ENCODE data around the gene SGK1. TPM values are rescaled to one million over a fixed set of nuclear protein-coding genes. Genes with fewer than 3 reads are reported as not detected.
"Not testable (repeated sequence)": the region's sequence is repeated elsewhere in the genome, so short reads cannot be mapped to it uniquely, and the experiment has no call there.

The SGK1 gene
- total RNA-seq, 1 experiment from 2014 or later, result 7.8 TPM

DNA sequence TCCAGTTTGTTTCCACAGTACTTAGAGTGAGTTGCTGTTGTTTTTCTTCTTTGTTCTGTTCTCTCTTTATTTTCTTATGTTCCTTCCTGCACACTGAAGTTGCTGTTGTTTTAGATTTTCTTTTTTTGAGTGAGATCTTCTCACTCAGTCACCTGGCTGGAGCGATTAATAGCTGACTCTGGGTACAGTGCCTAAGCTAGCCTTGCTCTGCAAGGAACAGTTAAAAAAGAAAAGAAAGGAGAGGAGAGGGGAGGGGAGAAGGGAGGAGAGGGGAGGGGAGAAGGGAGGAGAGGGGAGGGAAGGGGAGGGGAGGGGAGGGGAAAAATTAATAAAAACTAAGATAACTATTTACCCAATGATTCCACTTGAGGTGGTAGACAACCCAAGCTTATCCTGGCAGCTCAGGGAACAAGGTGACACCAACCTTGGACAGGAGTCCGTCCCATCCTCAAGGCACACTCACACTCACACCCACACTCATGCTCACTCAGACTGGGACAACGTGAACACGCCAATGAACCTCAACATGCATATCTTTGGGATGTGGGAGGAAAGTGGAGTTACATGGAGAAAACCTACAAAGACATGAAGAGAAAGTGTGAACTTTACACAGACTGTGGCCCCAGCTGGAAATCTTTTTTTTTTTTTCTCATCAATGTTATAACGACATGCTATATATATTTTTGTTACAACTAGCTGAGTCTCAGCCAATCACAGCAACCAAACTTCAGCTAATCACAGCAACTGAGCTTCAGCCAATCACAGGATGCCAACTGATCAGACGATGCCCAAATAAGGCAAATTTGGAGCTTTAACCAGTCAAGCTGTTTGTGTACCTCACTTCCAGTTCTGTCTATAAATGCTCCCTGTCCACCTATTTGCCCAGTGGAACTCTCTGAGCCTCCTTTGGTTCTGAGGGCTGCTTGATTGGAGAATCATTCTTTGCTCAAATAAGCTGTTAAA, 124.1 kb downstream of the SGK1 start:
- H4K5ac ChIP-seq (ENCODE audit: insufficient read length, low read depth, low read length), result peak overlapping the region; percentile 50
- H3T11ph ChIP-seq (ENCODE audit: low read length), result no peak overlapping the region
- no peak for DNase-seq
- no peak overlapping the region for H2BK120ac ChIP-seq (ENCODE audit: low read depth, low read length, poor library complexity, severe bottlenecking)
- peak overlapping the region; percentile 27 for H3K18ac ChIP-seq (ENCODE audit: insufficient read length, low read depth, low read length)
- no peak overlapping the region for H3K56ac ChIP-seq (ENCODE audit: insufficient read length, low read depth, low read length)
- H2BK15ac ChIP-seq (ENCODE audit: low read depth, low read length), result no peak overlapping the region
- peak overlapping the region; percentile 17 to 84 (median 25); a peak in 6 of 7 replicates for H3K27ac Mint-ChIP-seq
- H4K20me1 ChIP-seq (ENCODE audit: control insufficient read depth, insufficient read depth, insufficient read length), result no peaks in the 10 kb centered on the region
- no peaks in the 10 kb centered on the region for H3K9me3 Mint-ChIP-seq
- H3K27me3 Mint-ChIP-seq (ENCODE audit: low read depth), result no peaks in the 10 kb centered on the region
- H3K79me2 ChIP-seq (ENCODE audit: insufficient read depth, low read length), result no peaks in the 10 kb centered on the region
- 0 out of 2 replicates have a peak, but pooled peaks cover 2% of the 10 kb centered on the region for H3K4me1 ChIP-seq (ENCODE audit: insufficient read depth, low read length)
- TF ChIP-seq, protein P1, sequence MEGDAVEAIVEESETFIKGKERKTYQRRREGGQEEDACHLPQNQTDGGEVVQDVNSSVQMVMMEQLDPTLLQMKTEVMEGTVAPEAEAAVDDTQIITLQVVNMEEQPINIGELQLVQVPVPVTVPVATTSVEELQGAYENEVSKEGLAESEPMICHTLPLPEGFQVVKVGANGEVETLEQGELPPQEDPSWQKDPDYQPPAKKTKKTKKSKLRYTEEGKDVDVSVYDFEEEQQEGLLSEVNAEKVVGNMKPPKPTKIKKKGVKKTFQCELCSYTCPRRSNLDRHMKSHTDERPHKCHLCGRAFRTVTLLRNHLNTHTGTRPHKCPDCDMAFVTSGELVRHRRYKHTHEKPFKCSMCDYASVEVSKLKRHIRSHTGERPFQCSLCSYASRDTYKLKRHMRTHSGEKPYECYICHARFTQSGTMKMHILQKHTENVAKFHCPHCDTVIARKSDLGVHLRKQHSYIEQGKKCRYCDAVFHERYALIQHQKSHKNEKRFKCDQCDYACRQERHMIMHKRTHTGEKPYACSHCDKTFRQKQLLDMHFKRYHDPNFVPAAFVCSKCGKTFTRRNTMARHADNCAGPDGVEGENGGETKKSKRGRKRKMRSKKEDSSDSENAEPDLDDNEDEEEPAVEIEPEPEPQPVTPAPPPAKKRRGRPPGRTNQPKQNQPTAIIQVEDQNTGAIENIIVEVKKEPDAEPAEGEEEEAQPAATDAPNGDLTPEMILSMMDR (conservative IDR thresholded peaks at IDR 0.05), result no peak
- peaks cover 16% of the 10 kb centered on the region in 2 experiments for H3K4me1 Mint-ChIP-seq
- no peak overlapping the region for H2AK5ac ChIP-seq (ENCODE audit: insufficient read length, low read length)
- no peak overlapping the region for H2BK5ac ChIP-seq (ENCODE audit: insufficient read length, low read length)
- no peaks in the 10 kb centered on the region for H3K79me1 ChIP-seq (ENCODE audit: insufficient read depth, low read depth, low read length, poor library complexity, severe bottlenecking)
- no peak overlapping the region for H3K4ac ChIP-seq (ENCODE audit: low read depth, low read length)
- no CpG with 5 or more reads among the region's 6 CpGs for WGBS (ENCODE audit: extremely low coverage, insufficient read length, low lambda C conversion rate)
- H3K27me3 ChIP-seq (ENCODE audit: insufficient read depth, low read length), result no peaks in the 10 kb centered on the region
- no peak overlapping the region for H3K9ac ChIP-seq (ENCODE audit: extremely low read depth, insufficient read length, low read length)
- no peak overlapping the region for H4K8ac ChIP-seq (replicated peaks; ENCODE audit: insufficient read length, low read depth, low read length)
- H3K23ac ChIP-seq (ENCODE audit: insufficient read length, low read depth, low read length), result no peak overlapping the region
- no peak overlapping the region for H3K4me2 ChIP-seq (ENCODE audit: insufficient read depth, insufficient read length, low read length)
- H3K23me2 ChIP-seq (ENCODE audit: insufficient read length, low read depth, low read length, poor library complexity, severe bottlenecking), result no peaks in the 10 kb centered on the region
- H4K91ac ChIP-seq (ENCODE audit: insufficient read length, low read depth, low read length), result no peak overlapping the region
- H2BK12ac ChIP-seq (ENCODE audit: insufficient read length, low read depth, low read length), result no peak overlapping the region
- H2AFZ ChIP-seq (ENCODE audit: low read length), result no peak overlapping the region
- H3K4me3 Mint-ChIP-seq, result no peak overlapping the region
- H3K27ac ChIP-seq (ENCODE audit: insufficient read length, low read depth, low read length), result no peak overlapping the region
- H3K14ac ChIP-seq (ENCODE audit: insufficient read depth, low read length), result no peak overlapping the region
- H2BK20ac ChIP-seq (ENCODE audit: low read depth, low read length, poor library complexity, severe bottlenecking), result no peak overlapping the region
- H3K9me3 ChIP-seq (ENCODE audit: control insufficient read depth, low read depth, low read length), result no peaks in the 10 kb centered on the region
- H3K36me3 Mint-ChIP-seq (ENCODE audit: insufficient read depth in 1 of 3, low read depth in 3 of 3), result no peaks in the 10 kb centered on the region

DNA sequence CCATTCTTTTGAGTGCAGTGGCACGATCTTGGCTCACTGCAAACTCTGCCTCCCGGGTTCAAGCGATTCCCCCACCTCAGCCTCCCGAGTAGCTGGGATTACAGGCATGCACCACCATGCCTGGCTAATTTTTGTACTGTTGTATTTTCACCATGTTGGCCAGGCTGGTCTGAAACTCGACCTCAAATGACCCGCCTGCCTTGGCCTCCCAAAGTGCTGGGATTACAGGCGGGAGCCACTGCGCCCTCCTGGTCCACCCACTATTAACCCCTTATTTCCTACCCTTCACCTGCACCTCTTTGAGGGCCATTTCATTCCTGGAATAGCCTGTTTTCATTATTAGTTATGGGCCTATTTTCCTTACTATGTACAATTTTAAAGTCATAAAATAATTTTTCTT, 125.3 kb downstream of the SGK1 start:
- not testable (repeated sequence) for H4K91ac ChIP-seq (ENCODE audit: insufficient read length, low read depth, low read length); H3K18ac ChIP-seq (ENCODE audit: insufficient read length, low read depth, low read length); H3K79me2 ChIP-seq (ENCODE audit: insufficient read depth, low read length); H3K9me3 ChIP-seq (ENCODE audit: control insufficient read depth, low read depth, low read length); H2BK120ac ChIP-seq (ENCODE audit: low read depth, low read length, poor library complexity, severe bottlenecking); H3K27ac ChIP-seq (ENCODE audit: insufficient read length, low read depth, low read length); H2AFZ ChIP-seq (ENCODE audit: low read length); H4K8ac ChIP-seq (replicated peaks; ENCODE audit: insufficient read length, low read depth, low read length); H2BK12ac ChIP-seq (ENCODE audit: insufficient read length, low read depth, low read length); H3K27me3 ChIP-seq (ENCODE audit: insufficient read depth, low read length); H2BK15ac ChIP-seq (ENCODE audit: low read depth, low read length); H3K4me1 ChIP-seq (ENCODE audit: insufficient read depth, low read length); H3K79me1 ChIP-seq (ENCODE audit: insufficient read depth, low read depth, low read length, poor library complexity, severe bottlenecking); H4K5ac ChIP-seq (ENCODE audit: insufficient read length, low read depth, low read length); H3K56ac ChIP-seq (ENCODE audit: insufficient read length, low read depth, low read length); H3K14ac ChIP-seq (ENCODE audit: insufficient read depth, low read length); H2AK5ac ChIP-seq (ENCODE audit: insufficient read length, low read length); H2BK20ac ChIP-seq (ENCODE audit: low read depth, low read length, poor library complexity, severe bottlenecking); H3K4ac ChIP-seq (ENCODE audit: low read depth, low read length); H3K9ac ChIP-seq (ENCODE audit: extremely low read depth, insufficient read length, low read length); H3T11ph ChIP-seq (ENCODE audit: low read length); H2BK5ac ChIP-seq (ENCODE audit: insufficient read length, low read length); H3K27me3 Mint-ChIP-seq (ENCODE audit: low read depth); H3K4me2 ChIP-seq (ENCODE audit: insufficient read depth, insufficient read length, low read length); H3K27ac Mint-ChIP-seq; H4K20me1 ChIP-seq (ENCODE audit: control insufficient read depth, insufficient read depth, insufficient read length); H3K23me2 ChIP-seq (ENCODE audit: insufficient read length, low read depth, low read length, poor library complexity, severe bottlenecking); H3K23ac ChIP-seq (ENCODE audit: insufficient read length, low read depth, low read length); H3K9me3 Mint-ChIP-seq; DNase-seq; H3K36me3 Mint-ChIP-seq (ENCODE audit: insufficient read depth in 1 of 3, low read depth in 3 of 3)
- H3K4me3 Mint-ChIP-seq, result peak overlapping the region; percentile 42 to 46; a peak in 3 of 5 replicates
- H3K4me1 Mint-ChIP-seq, result peaks cover 16% of the 10 kb centered on the region in 2 experiments
- no CpG with 5 or more reads among the region's 8 CpGs for WGBS (ENCODE audit: extremely low coverage, insufficient read length, low lambda C conversion rate)
